K562 (cell line): Measurements from ENCODE around the gene MVB12B. TPM values are rescaled to one million over a fixed set of nuclear protein-coding genes. Genes with fewer than 3 reads are reported as not detected.

Experiments used
- ATAC-seq: fragments of 200-7000 bp; cut with Tn5 transposase; 3 replicates; pipeline ENCODE4 v1.9.1; 2020; ENCODE audit warnings: moderate library complexity
- BruUV-seq: library from RNA; stranded (reverse); fragments of 400-500 nt; replicated peaks from 2 replicates; lab custom pipeline; 2021; lab: Mats Ljungman, UMichigan
- CTCF ChIA-PET: fragments of 300-600 bp; formaldehyde crosslinking; extraction: SDS; loops from one replicate; lab custom pipeline; 2021; ENCODE audit warnings: low intra/inter-chr PET ratio; lab: Yijun Ruan, JAX
- POLR2A ChIA-PET: fragments of 300-600, 350-650 bp; sonication (Branson Sonifier 250); formaldehyde crosslinking; extraction: SDS; loops from one replicate; lab custom pipeline; 2021; ENCODE audit warnings: antibody characterized with exemption, inconsistent platforms; lab: Yijun Ruan, JAX
- DNase-seq, 4 experiments: peaks; one replicate each; pipeline versions ENCODE4 v3.0.0 to v3.0.0-alpha.2; 2011 to 2018; ENCODE audit warnings: low spot score in 3 of 4, mixed read lengths in 3 of 4; ENCODE audit errors: extremely low read depth in 1 of 4
- FAIRE-seq: peaks from 2 replicates; lab custom pipeline; 2011; peaks lifted over from hg19 to GRCh38; lab: Jason Lieb, UNC
- H2AFZ ChIP-seq: 2 replicates; pipeline ENCODE4 v1.6.0; 2011; ENCODE audit warnings: low read depth, low read length, control low read depth, inconsistent platforms
- H3K27ac ChIP-seq: fragments of 200-600 bp; 3 replicates; pipeline ENCODE4 v1.8.0; 2011; ENCODE audit warnings: low read depth, mild to moderate bottlenecking, control low read depth, inconsistent platforms, low read length, moderate library complexity, mixed read lengths; ENCODE audit errors: extremely low read depth
- H3K27me3 ChIP-seq, 2 experiments: fragments of 300-600 bp in 1 of 2; 2 replicates in 1 of 2; 3 replicates in 1 of 2; pipeline versions ENCODE4 v1.6.0 to v1.8.0; 2011; ENCODE audit warnings: inconsistent platforms in 2 of 2, low read length in 2 of 2, mild to moderate bottlenecking in 1 of 2, mixed read lengths in 1 of 2, moderate library complexity in 1 of 2; ENCODE audit not compliant: control insufficient read depth in 2 of 2, insufficient read depth in 2 of 2
- H3K36me3 ChIP-seq: fragments of 300-600 bp; 3 replicates; pipeline ENCODE4 v1.8.0; 2011; ENCODE audit warnings: mild to moderate bottlenecking, low read length, inconsistent platforms; ENCODE audit not compliant: control insufficient read depth, insufficient read depth
- H3K4me1 ChIP-seq, 2 experiments: fragments of 200-600 bp in 1 of 2; replicated peaks in 1 of 2; 2 replicates in 1 of 2; 3 replicates in 1 of 2; pipeline versions ENCODE4 v1.5.1 to v1.8.0; 2011; ENCODE audit warnings: inconsistent platforms in 2 of 2, low read length in 2 of 2, mild to moderate bottlenecking in 1 of 2, mixed read lengths in 1 of 2, moderate library complexity in 1 of 2; ENCODE audit not compliant: control insufficient read depth in 2 of 2, insufficient read depth in 2 of 2
- H3K4me2 ChIP-seq: 2 replicates; pipeline ENCODE4 v1.6.1; 2011; ENCODE audit warnings: low read length, control low read depth, inconsistent platforms, mixed read lengths; ENCODE audit not compliant: insufficient read depth
- H3K4me3 ChIP-seq: fragments of 200-600 bp; sonication (generic), shearing (Covaris generic); 2 replicates; pipeline ENCODE4 v1.5.1; 2016; ENCODE audit warnings: control low read depth, inconsistent platforms
- H3K79me2 ChIP-seq: fragments of 200-600 bp; 3 replicates; pipeline ENCODE4 v1.8.0; 2011; ENCODE audit warnings: low read length, inconsistent platforms; ENCODE audit not compliant: control insufficient read depth, insufficient read depth
- H3K9ac ChIP-seq, 2 experiments: 2 replicates each; pipeline versions ENCODE4 v1.6.0 to v1.6.1; 2011; ENCODE audit warnings: low read depth in 2 of 2, low read length in 2 of 2, control low read depth in 1 of 2, inconsistent platforms in 1 of 2, mild to moderate bottlenecking in 1 of 2, mixed read lengths in 1 of 2; ENCODE audit not compliant: insufficient read depth in 1 of 2
- H3K9me1 ChIP-seq: one replicate; pipeline ENCODE4 v1.6.0; 2011; ENCODE audit warnings: inconsistent platforms, mild to moderate bottlenecking, low read length, moderate library complexity; ENCODE audit not compliant: control insufficient read depth, insufficient read depth
- H3K9me3 ChIP-seq: replicated peaks from 2 replicates; pipeline ENCODE4 v1.5.1; 2011; ENCODE audit warnings: low read depth, low read length, inconsistent platforms; ENCODE audit not compliant: control insufficient read depth, insufficient read depth
- H4K20me1 ChIP-seq: replicated peaks from 2 replicates; pipeline ENCODE4 v1.6.1; 2011; ENCODE audit warnings: low read length, inconsistent platforms, mixed read lengths; ENCODE audit not compliant: control insufficient read depth, insufficient read depth
- BRF2 ChIP-seq: IDR thresholded peaks from 3 replicates; pipeline ENCODE4 v1.6.1; 2011; ENCODE audit warnings: borderline replicate concordance, mild to moderate bottlenecking; ENCODE audit not compliant: insufficient read length, insufficient read depth
- GTF2E2 ChIP-seq: fragments of 200-800 bp; sonication (Bioruptor generic); IDR thresholded peaks from 2 replicates; pipeline ENCODE4 v1.6.1; 2016; ENCODE audit warnings: missing genetic modification characterization, missing compliant biosample characterization
- HOXB6 ChIP-seq: fragments of 250-450 bp; sonication (Bioruptor Pico); IDR thresholded peaks from 2 replicates; pipeline ENCODE4 v1.5.1; 2022; ENCODE audit warnings: mild to moderate bottlenecking, borderline replicate concordance
- TAL1 ChIP-seq: fragments of 450-650 bp; IDR thresholded peaks from 2 replicates; pipeline ENCODE4 v1.6.1; 2016; ENCODE audit warnings: mild to moderate bottlenecking
- ZNF316 ChIP-seq: fragments of 450-650 bp; IDR thresholded peaks from 2 replicates; pipeline ENCODE4 v1.6.1; 2016
- WGBS: fragments of 100-300 bp; shearing (Covaris generic); methylation state at CpG from one replicate; pipeline ENCODE4 v1.1.6; 2016; ENCODE audit warnings: low coverage, mixed read lengths; ENCODE audit not compliant: insufficient coverage; ENCODE audit errors: missing lambda C conversion rate; 5-methylcytosine and 5-hydroxymethylcytosine counted together
- in situ Hi-C: fragments of 300-500 bp; cut with MboI; formaldehyde crosslinking; loops from 4 replicates; pipeline ENCODE4 v1.15.0; 2018; ENCODE audit warnings: inconsistent platforms, mixed read lengths
- intact Hi-C: fragments of 100-400 bp; cut with micrococcal nuclease; formaldehyde crosslinking; loops from 2 replicates; pipeline ENCODE4 v1.14.2; 2022
- polyA plus RNA-seq, 8 experiments: library from polyadenylated mRNA; depleted of rRNA in 4 of 8; stranded (reverse) in 5 of 8; unstranded in 3 of 8; fragments of >200 nt; fragmentation: Nextera tagmentation in 2 of 8; fragmentation: Illumina TruSeq in 1 of 8; extraction: Ambion mirVana in 2 of 8; extraction: Trizol in 1 of 8; gene quantifications; 2 replicates each; pipeline versions ENCODE4 v1.2.1 to v1.2.3, GENCODE V29; 2011 to 2014; ENCODE audit warnings: inconsistent platforms in 1 of 8, missing spikeins in 1 of 8
- total RNA-seq, 7 experiments: library from RNA; depleted of rRNA in 6 of 7; stranded (reverse); fragments of >200 nt in 6 of 7; fragmentation: Illumina TruSeq in 2 of 7; extraction: Trizol in 2 of 7; gene quantifications; 2 replicates each; pipeline versions ENCODE4 v1.2.1 to v1.2.3, GENCODE V29; 2011 to 2021; ENCODE audit warnings: low replicate concordance in 1 of 7

The MVB12B gene
- total and polyA plus RNA-seq, 9 of the 15 experiments (the other 6 are each of a cell fraction or from before 2014, with no cell fraction given) = not detected

GRCh38 chr9:126511411-126511810 is 184.8 kb downstream of the MVB12B start (continued):
- TF ChIP-seq BRF2 = no peak
- no peak for TF ChIP-seq GTF2E2 (tag)
- no peak for TF ChIP-seq HOXB6 (CRISPR knock-in tag)

GRCh38 chr9:126513159-126514036 is 186.8 kb downstream of the MVB12B start:
- H3K27ac ChIP-seq = no peak overlapping the region
- 0 out of 2 replicates have a peak, but pooled peaks cover 11% of the 10 kb centered on the region for H4K20me1 ChIP-seq
- no peak overlapping the region for H3K4me2 ChIP-seq
- POLR2A ChIA-PET = no interaction called here
- no peaks in the 10 kb centered on the region for H3K9me3 ChIP-seq
- peak; percentile 15 for ATAC-seq
- H3K4me1 ChIP-seq = peaks cover 2 to 24% of the 10 kb centered on the region in 2 experiments; a peak in 2 of 5 replicates
- TF ChIP-seq ZNF316 (no peak), TAL1 (no peak)
- in situ Hi-C loops = no loop called here
- no TSS peak for BruUV-seq
- no peaks in the 10 kb centered on the region for H3K36me3 ChIP-seq
- H3K27me3 ChIP-seq = peaks cover 26 to 47% of the 10 kb centered on the region in 2 experiments
- DNase-seq = no peak
- no peak overlapping the region for H2AFZ ChIP-seq
- FAIRE-seq = no peak
- no peak overlapping the region; a peak in 1 of 4 replicates for H3K9ac ChIP-seq
- H3K79me2 ChIP-seq = no peaks in the 10 kb centered on the region
- no peak overlapping the region for H3K4me3 ChIP-seq
- CTCF ChIA-PET = interaction anchor here (1.1 kb wide), 1 partner anchor 43 kb away, joined by 4 read pairs; no protein-coding TSS in a partner anchor
- intact Hi-C loops = no loop called here
- H3K9me1 ChIP-seq = no peaks in the 10 kb centered on the region
- WGBS = 16% methylated on average over 13 of the region's 13 CpGs
